Endothelial cell of umbilical vein (primary cell): ENCODE results near the gene TTN. TPM values are rescaled to one million over a fixed set of nuclear protein-coding genes. Genes with fewer than 3 reads are reported as not detected.

Experiments used
- BruUV-seq: library from RNA; stranded (reverse); fragments of 400-500 nt; replicated peaks from 2 replicates; lab custom pipeline; 2021; lab: Mats Ljungman, UMichigan
- CTCF ChIA-PET: fragments of 300-600, 350-600 bp; sonication (Branson Sonifier 250); formaldehyde crosslinking; loops from one replicate; lab custom pipeline; 2021; ENCODE audit warnings: antibody characterized with exemption, inconsistent platforms; lab: Charles Lee
- POLR2A ChIA-PET: fragments of 300-600, 350-600 bp; sonication (Branson Sonifier 250); formaldehyde crosslinking; loops from one replicate; lab custom pipeline; 2021; ENCODE audit warnings: antibody characterized with exemption, inconsistent platforms; lab: Charles Lee
- DNase-seq: peaks from one replicate; pipeline ENCODE4 v3.0.0-alpha.2; 2011; ENCODE audit warnings: low read depth, low spot score
- FAIRE-seq: peaks from 2 replicates; lab custom pipeline; 2011; peaks lifted over from hg19 to GRCh38; lab: Jason Lieb, UNC
- H2AFZ ChIP-seq: 2 replicates; pipeline ENCODE4 v1.6.0; 2012; ENCODE audit warnings: low read depth, low read length, control low read depth, inconsistent platforms
- H3K27ac ChIP-seq: 2 replicates; pipeline ENCODE4 v1.5.1; 2011; ENCODE audit warnings: low read depth, mild to moderate bottlenecking, control low read depth, low read length, moderate library complexity; ENCODE audit not compliant: insufficient read depth
- H3K27me3 ChIP-seq, 2 experiments: 2 replicates each; pipeline versions ENCODE4 v1.6.0 to v1.6.1; 2011; ENCODE audit warnings: low read length in 2 of 2, mixed read lengths in 1 of 2; ENCODE audit not compliant: control insufficient read depth in 2 of 2, insufficient read depth in 2 of 2
- H3K36me3 ChIP-seq, 2 experiments: 2 replicates in 1 of 2; 3 replicates in 1 of 2; pipeline ENCODE4 v1.5.1; 2011; ENCODE audit warnings: low read length in 2 of 2, mild to moderate bottlenecking in 1 of 2, moderate library complexity in 1 of 2; ENCODE audit not compliant: control insufficient read depth in 2 of 2, insufficient read depth in 2 of 2; ENCODE audit errors: extremely low read depth in 1 of 2
- H3K4me1 ChIP-seq: 3 replicates; pipeline ENCODE4 v1.5.1; 2011; ENCODE audit warnings: mild to moderate bottlenecking, low read length; ENCODE audit not compliant: control insufficient read depth, insufficient read depth; ENCODE audit errors: extremely low read depth
- H3K4me2 ChIP-seq: 2 replicates; pipeline ENCODE4 v1.6.1; 2011; ENCODE audit warnings: low read length, control low read depth, mixed read lengths; ENCODE audit not compliant: insufficient read depth
- H3K4me3 ChIP-seq, 3 experiments: fragments of 200-600 bp in 1 of 3; sonication (generic), shearing (Covaris generic) in 1 of 3; replicated peaks in 1 of 3; 2 replicates each; pipeline ENCODE4 v1.5.1; 2011 to 2016; ENCODE audit warnings: control low read depth in 3 of 3, low read length in 3 of 3, mild to moderate bottlenecking in 2 of 3, inconsistent platforms in 1 of 3, low read depth in 1 of 3, moderate library complexity in 1 of 3; ENCODE audit not compliant: insufficient read depth in 1 of 3
- H3K79me2 ChIP-seq: 2 replicates; pipeline ENCODE4 v1.6.0; 2012; ENCODE audit warnings: low read length, inconsistent platforms; ENCODE audit not compliant: control insufficient read depth, insufficient read depth
- H3K9ac ChIP-seq: replicated peaks from 2 replicates; pipeline ENCODE3; 2011; ENCODE audit warnings: low read length, control low read depth; ENCODE audit not compliant: insufficient read depth; ENCODE audit errors: extremely low read depth
- H3K9me1 ChIP-seq: replicated peaks from 3 replicates; pipeline ENCODE4 v1.6.0; 2011; ENCODE audit warnings: mild to moderate bottlenecking, low read length; ENCODE audit not compliant: control insufficient read depth, insufficient read depth; ENCODE audit errors: extremely low read depth
- H3K9me3 ChIP-seq: replicated peaks from 2 replicates; pipeline ENCODE4 v1.5.1; 2012; ENCODE audit warnings: low read length, inconsistent platforms; ENCODE audit not compliant: control insufficient read depth, insufficient read depth
- H4K20me1 ChIP-seq: replicated peaks from 2 replicates; pipeline ENCODE3; 2011; ENCODE audit warnings: mild to moderate bottlenecking, low read length; ENCODE audit not compliant: control insufficient read depth, insufficient read depth; ENCODE audit errors: extremely low read depth
- EZH2 ChIP-seq: IDR thresholded peaks from 2 replicates; pipeline ENCODE4 v1.6.1; 2012; ENCODE audit warnings: borderline replicate concordance, low read depth, mild to moderate bottlenecking, moderate library complexity, low read length, inconsistent platforms; ENCODE audit not compliant: severe bottlenecking
- FOS ChIP-seq: IDR thresholded peaks from 2 replicates; pipeline ENCODE4 v1.6.1; 2011; ENCODE audit warnings: mild to moderate bottlenecking, low read length, moderate library complexity, borderline replicate concordance; ENCODE audit not compliant: insufficient read depth
- GATA2 ChIP-seq: IDR thresholded peaks from 2 replicates; pipeline ENCODE4 v1.7.0; 2011; ENCODE audit warnings: low read depth, mild to moderate bottlenecking, moderate library complexity, mixed read lengths, low read length; ENCODE audit not compliant: insufficient read length, insufficient read depth
- JUN ChIP-seq: IDR thresholded peaks from 2 replicates; pipeline ENCODE4 v1.6.1; 2011; ENCODE audit warnings: borderline replicate concordance, low read depth; ENCODE audit not compliant: insufficient read length, insufficient read depth
- MYC ChIP-seq: IDR thresholded peaks from one replicate; pipeline ENCODE4 v1.6.1; 2011; ENCODE audit warnings: mild to moderate bottlenecking, low read depth, low read length
- POLR2A ChIP-seq: IDR thresholded peaks from 2 replicates; pipeline ENCODE4 v1.6.1; 2012; ENCODE audit warnings: low read depth, mild to moderate bottlenecking, control low read depth, low read length
- POLR2AphosphoS5 ChIP-seq: IDR thresholded peaks from 2 replicates; pipeline ENCODE4 v1.6.1; 2012; ENCODE audit warnings: low read depth, mild to moderate bottlenecking, control low read depth, low read length, moderate library complexity; ENCODE audit not compliant: insufficient read depth
- dilution Hi-C: fragments of 300-500 bp; cut with MboI; formaldehyde crosslinking; loops from one replicate; pipeline ENCODE4 v1.15.0; 2019; ENCODE audit warnings: low sequenced_read_pairs; ENCODE audit not compliant: extremely low pct_ligation_motif_present
- intact Hi-C: fragments of 100-400 bp; cut with micrococcal nuclease; formaldehyde crosslinking; loops from one replicate; pipeline ENCODE4 v1.10.0; 2022
- polyA plus RNA-seq, 4 experiments: library from polyadenylated mRNA; depleted of rRNA in 3 of 4; stranded (reverse) in 3 of 4; unstranded in 1 of 4; fragments of >200 nt; gene quantifications; 2 replicates each; pipeline versions ENCODE4 v1.2.1 to v1.2.3, GENCODE V29; 2011 to 2012; ENCODE audit warnings: missing spikeins in 1 of 4
- total RNA-seq: library from RNA; stranded (reverse); gene quantifications from 2 replicates; pipeline ENCODE4 v1.2.3, GENCODE V29; 2021
- TF ChIP-seq, protein P1 (sequence below), 2 donors: IDR thresholded peaks; 1 replicate in 1 of 2; 2 replicates in 1 of 2; pipeline ENCODE4 v1.5.1; 2011; ENCODE audit warnings: low read length in 2 of 2, mild to moderate bottlenecking in 2 of 2, moderate library complexity in 2 of 2, control low read depth in 1 of 2, inconsistent platforms in 1 of 2, low read depth in 1 of 2; ENCODE audit not compliant: insufficient read depth in 1 of 2; ENCODE audit errors: extremely low read depth in 1 of 2
- TF ChIP-seq, protein P2 (sequence below): IDR thresholded peaks from 2 replicates; pipeline ENCODE4 v1.6.1; 2011; ENCODE audit not compliant: insufficient read depth, insufficient read length

Gene TTN
- total and polyA plus RNA-seq, 2 donors (not counting 3 experiments of a cell fraction or from before 2014, with no cell fraction given): 0.11 to 0.49 TPM

GRCh38 chr2:178479758-178480226 is 327.4 kb downstream of the TTN start:
- Histone ChIP-seq H2AFZ (peak overlapping the region; percentile 11), H3K27ac (peak overlapping the region; percentile 42), H3K9me1 (no peaks in the 10 kb centered on the region), H3K79me2 (peaks cover 42% of the 10 kb centered on the region), H3K4me1 (peaks cover 35% of the 10 kb centered on the region), H3K4me3 (peak overlapping the region in 2 of 3 experiments; percentile 51 to 62), H3K27me3 (no peaks in the 10 kb centered on the region), H3K36me3 (no peaks in the 10 kb centered on the region), H4K20me1 (no peaks in the 10 kb centered on the region), H3K4me2 (peak overlapping the region; percentile 74), H3K9ac (peak overlapping the region; percentile 28), H3K9me3 (no peaks in the 10 kb centered on the region)
- intact Hi-C loops (loop anchor here (1.0 to 10.0 kb wide), 5 partner anchors 44 to 783 kb away; partner anchors contain the start of gene SESTD1), dilution Hi-C loops (no loop called here)
- ChIA-PET CTCF (interaction anchor here (1.2 kb wide), 2 partner anchors 43 to 65 kb away, joined by 3 to 8 read pairs; no protein-coding TSS in a partner anchor), POLR2A (interaction anchor here (1.4 kb wide), 1 partner anchor 29 kb away, joined by 10 read pairs; the partner anchor contains the start of genes PJVK and PRKRA)
- TF ChIP-seq EZH2 (no peak), POLR2A (no peak), MYC (no peak), FOS (no peak), GATA2 (no peak), POLR2AphosphoS5 (no peak), JUN (no peak)
- TF ChIP-seq, protein P1, sequence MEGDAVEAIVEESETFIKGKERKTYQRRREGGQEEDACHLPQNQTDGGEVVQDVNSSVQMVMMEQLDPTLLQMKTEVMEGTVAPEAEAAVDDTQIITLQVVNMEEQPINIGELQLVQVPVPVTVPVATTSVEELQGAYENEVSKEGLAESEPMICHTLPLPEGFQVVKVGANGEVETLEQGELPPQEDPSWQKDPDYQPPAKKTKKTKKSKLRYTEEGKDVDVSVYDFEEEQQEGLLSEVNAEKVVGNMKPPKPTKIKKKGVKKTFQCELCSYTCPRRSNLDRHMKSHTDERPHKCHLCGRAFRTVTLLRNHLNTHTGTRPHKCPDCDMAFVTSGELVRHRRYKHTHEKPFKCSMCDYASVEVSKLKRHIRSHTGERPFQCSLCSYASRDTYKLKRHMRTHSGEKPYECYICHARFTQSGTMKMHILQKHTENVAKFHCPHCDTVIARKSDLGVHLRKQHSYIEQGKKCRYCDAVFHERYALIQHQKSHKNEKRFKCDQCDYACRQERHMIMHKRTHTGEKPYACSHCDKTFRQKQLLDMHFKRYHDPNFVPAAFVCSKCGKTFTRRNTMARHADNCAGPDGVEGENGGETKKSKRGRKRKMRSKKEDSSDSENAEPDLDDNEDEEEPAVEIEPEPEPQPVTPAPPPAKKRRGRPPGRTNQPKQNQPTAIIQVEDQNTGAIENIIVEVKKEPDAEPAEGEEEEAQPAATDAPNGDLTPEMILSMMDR (IDR thresholded peaks at IDR 0.05; ENCODE audit: extremely low read depth in 1 of 2, insufficient read depth in 1 of 2, low read depth in 1 of 2, low read length in 2 of 2): no peak
- TF ChIP-seq, protein P2, sequence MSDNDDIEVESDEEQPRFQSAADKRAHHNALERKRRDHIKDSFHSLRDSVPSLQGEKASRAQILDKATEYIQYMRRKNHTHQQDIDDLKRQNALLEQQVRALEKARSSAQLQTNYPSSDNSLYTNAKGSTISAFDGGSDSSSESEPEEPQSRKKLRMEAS: no peak
- no peak for FAIRE-seq
- BruUV-seq: no TSS peak
- no peak for DNase-seq
